PC-3 (cell line): Measurements from ENCODE around the gene AMMECR1L. TPM values are rescaled to one million over a fixed set of nuclear protein-coding genes. Genes with fewer than 3 reads are reported as not detected.

Source experiments
- ATAC-seq: fragments of 200-7000 bp; cut with Tn5 transposase; 2 replicates; pipeline ENCODE4 v1.9.1; 2020; ENCODE audit warnings: mild to moderate bottlenecking, moderate library complexity
- BruUV-seq: library from RNA; stranded (reverse); fragments of 400-500 nt; replicated peaks from 2 replicates; lab custom pipeline; 2021; lab: Mats Ljungman, UMichigan
- CTCF ChIA-PET: fragments of 300-600 bp; sonication (Branson Sonifier 250); formaldehyde crosslinking; loops from one replicate; lab custom pipeline; 2022; ENCODE audit warnings: antibody characterized with exemption; lab: Charles Lee
- POLR2A ChIA-PET: fragments of 300-600 bp; sonication (Branson Sonifier 250); formaldehyde crosslinking; loops from one replicate; lab custom pipeline; 2022; ENCODE audit warnings: antibody characterized with exemption; ENCODE audit not compliant: unreplicated experiment; lab: Charles Lee
- DNase-seq: peaks from one replicate; pipeline ENCODE4 v3.0.0-alpha.2; 2015
- H2AFZ ChIP-seq: fragments of 300-600 bp; sonication (generic); 2 replicates; pipeline ENCODE4 v1.6.0; 2016; ENCODE audit warnings: antibody characterized with exemption, low read length
- H3F3A ChIP-seq: fragments of 300-600 bp; sonication (generic); one replicate; pipeline ENCODE4 v1.6.0; 2017; ENCODE audit warnings: antibody characterized with exemption, low read length, control low read depth, mild to moderate bottlenecking; ENCODE audit not compliant: unreplicated experiment
- H3K27ac ChIP-seq: fragments of 300-600 bp; sonication (generic); 2 replicates; pipeline ENCODE4 v1.5.1; 2016; ENCODE audit warnings: mild to moderate bottlenecking, low read length
- H3K27me3 ChIP-seq: fragments of 300-600 bp; sonication (generic); 2 replicates; pipeline ENCODE4 v1.6.1; 2016; ENCODE audit warnings: low read length, mixed read lengths
- H3K36me3 ChIP-seq: fragments of 300-600 bp; sonication (generic); 2 replicates; pipeline ENCODE4 v1.6.1; 2016; ENCODE audit warnings: low read depth, mixed run types, low read length, mixed read lengths
- H3K4me1 ChIP-seq: fragments of 300-600 bp; sonication (generic); 2 replicates; pipeline ENCODE4 v1.5.1; 2016; ENCODE audit warnings: low read length; ENCODE audit not compliant: insufficient read depth
- H3K4me2 ChIP-seq: fragments of 300-600 bp; sonication (generic); 2 replicates; pipeline ENCODE4 v1.6.0; 2016; ENCODE audit warnings: low read length
- H3K4me3 ChIP-seq: fragments of 300-600 bp; sonication (generic); 2 replicates; pipeline ENCODE4 v1.5.1; 2016; ENCODE audit warnings: mild to moderate bottlenecking, low read length, mixed read lengths
- H3K79me2 ChIP-seq: fragments of 300-600 bp; sonication (generic); 2 replicates; pipeline ENCODE4 v1.6.1; 2017; ENCODE audit warnings: low read length, mixed read lengths
- H3K9ac ChIP-seq: fragments of 300-600 bp; sonication (generic); 2 replicates; pipeline ENCODE4 v1.6.0; 2016; ENCODE audit warnings: mild to moderate bottlenecking, low read length
- H3K9me2 ChIP-seq: fragments of 300-600 bp; sonication (generic); replicated peaks from 2 replicates; pipeline ENCODE4 v1.6.1; 2016; ENCODE audit warnings: mixed run types, low read length, mixed read lengths
- H3K9me3 ChIP-seq: fragments of 300-600 bp; sonication (generic); 2 replicates; pipeline ENCODE4 v1.6.1; 2016; ENCODE audit warnings: low read length, mixed read lengths
- H4K20me1 ChIP-seq: fragments of 300-600 bp; sonication (generic); 2 replicates; pipeline ENCODE4 v1.6.1; 2016; ENCODE audit warnings: low read length, mixed read lengths
- EZH2 ChIP-seq: fragments of 300-600 bp; sonication (generic); IDR thresholded peaks from one replicate; pipeline ENCODE4 v1.6.1; 2017; ENCODE audit warnings: antibody characterized with exemption, mild to moderate bottlenecking, low read length; ENCODE audit not compliant: unreplicated experiment
- EZH2phosphoT487 ChIP-seq: fragments of 300-600 bp; sonication (generic); IDR thresholded peaks from 2 replicates; pipeline ENCODE4 v1.6.1; 2018; ENCODE audit warnings: mild to moderate bottlenecking, antibody characterized with exemption, low read length, borderline replicate concordance
- intact Hi-C: fragments of 100-400 bp; cut with micrococcal nuclease; formaldehyde crosslinking; loops from 2 replicates; pipeline ENCODE4 v1.9.0; 2023
- total RNA-seq: library from RNA; depleted of rRNA; stranded (reverse); fragments of >200 nt; gene quantifications from 2 replicates; pipeline ENCODE4 v1.2.3, GENCODE V29; 2014
- TF ChIP-seq, protein P1 (sequence below): fragments of 300-600 bp; sonication (generic); conservative IDR thresholded peaks from 2 replicates; pipeline ENCODE4 v1.5.1; 2017; ENCODE audit warnings: antibody characterized with exemption, low read depth, mild to moderate bottlenecking, low read length

The AMMECR1L gene
- total RNA-seq, 1 experiment from 2014 or later = 10.9 TPM

DNA sequence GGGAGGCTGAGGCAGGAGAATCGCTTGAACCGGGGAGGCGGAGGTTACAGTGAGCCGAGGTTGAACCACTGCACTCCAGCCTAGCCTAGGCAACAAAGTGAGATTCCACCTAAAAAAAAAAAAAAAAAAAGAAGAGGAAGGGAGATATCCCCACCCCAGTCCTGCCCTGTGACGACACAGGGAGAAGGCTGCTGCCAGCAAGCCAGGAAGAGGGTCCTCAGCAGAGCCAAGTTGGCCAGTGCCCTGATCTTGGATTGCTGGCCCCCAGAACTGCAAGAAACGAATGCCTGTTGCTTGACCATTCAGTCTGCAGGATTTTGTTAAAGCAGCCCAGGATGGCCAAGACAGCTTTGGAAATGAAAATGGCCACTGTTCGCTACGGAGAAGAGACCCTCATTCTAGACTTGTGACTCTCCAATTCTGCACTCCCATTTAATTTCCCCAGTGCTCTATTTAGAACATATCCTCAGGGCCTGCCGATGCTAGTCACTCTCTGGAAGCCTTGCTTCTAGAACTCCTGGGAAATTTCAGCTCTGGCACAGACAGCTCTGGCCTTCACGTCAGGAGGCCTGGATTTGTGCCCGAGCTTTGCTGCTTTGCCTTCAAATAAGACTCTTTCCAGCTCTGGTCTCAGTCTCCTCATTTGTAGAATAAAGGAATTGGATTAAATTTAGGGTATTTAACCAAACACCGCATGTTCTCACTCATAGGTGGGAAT, 15.7 kb upstream of the AMMECR1L start:
- H3K79me2 ChIP-seq = no peaks in the 10 kb centered on the region
- no peaks in the 10 kb centered on the region for H3K9me2 ChIP-seq
- no peaks in the 10 kb centered on the region for H3K27me3 ChIP-seq
- ATAC-seq (no peak), DNase-seq (no peak)
- ChIA-PET POLR2A (no interaction called here), CTCF (no interaction called here)
- no peaks in the 10 kb centered on the region for H3K36me3 ChIP-seq
- no peak overlapping the region for H3K4me2 ChIP-seq
- BruUV-seq = no TSS peak
- H3K27ac ChIP-seq = no peak overlapping the region
- H3K9ac ChIP-seq = no peak overlapping the region
- no peak overlapping the region for H2AFZ ChIP-seq
- intact Hi-C loops = no loop called here
- TF ChIP-seq, protein P1, sequence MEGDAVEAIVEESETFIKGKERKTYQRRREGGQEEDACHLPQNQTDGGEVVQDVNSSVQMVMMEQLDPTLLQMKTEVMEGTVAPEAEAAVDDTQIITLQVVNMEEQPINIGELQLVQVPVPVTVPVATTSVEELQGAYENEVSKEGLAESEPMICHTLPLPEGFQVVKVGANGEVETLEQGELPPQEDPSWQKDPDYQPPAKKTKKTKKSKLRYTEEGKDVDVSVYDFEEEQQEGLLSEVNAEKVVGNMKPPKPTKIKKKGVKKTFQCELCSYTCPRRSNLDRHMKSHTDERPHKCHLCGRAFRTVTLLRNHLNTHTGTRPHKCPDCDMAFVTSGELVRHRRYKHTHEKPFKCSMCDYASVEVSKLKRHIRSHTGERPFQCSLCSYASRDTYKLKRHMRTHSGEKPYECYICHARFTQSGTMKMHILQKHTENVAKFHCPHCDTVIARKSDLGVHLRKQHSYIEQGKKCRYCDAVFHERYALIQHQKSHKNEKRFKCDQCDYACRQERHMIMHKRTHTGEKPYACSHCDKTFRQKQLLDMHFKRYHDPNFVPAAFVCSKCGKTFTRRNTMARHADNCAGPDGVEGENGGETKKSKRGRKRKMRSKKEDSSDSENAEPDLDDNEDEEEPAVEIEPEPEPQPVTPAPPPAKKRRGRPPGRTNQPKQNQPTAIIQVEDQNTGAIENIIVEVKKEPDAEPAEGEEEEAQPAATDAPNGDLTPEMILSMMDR = no peak
- TF ChIP-seq EZH2phosphoT487 (no peak), EZH2 (no peak)
- H3F3A ChIP-seq = no peaks in the 10 kb centered on the region
- no peaks in the 10 kb centered on the region for H4K20me1 ChIP-seq
- H3K4me3 ChIP-seq = no peak overlapping the region
- no peaks in the 10 kb centered on the region for H3K4me1 ChIP-seq
- H3K9me3 ChIP-seq = no peaks in the 10 kb centered on the region

DNA sequence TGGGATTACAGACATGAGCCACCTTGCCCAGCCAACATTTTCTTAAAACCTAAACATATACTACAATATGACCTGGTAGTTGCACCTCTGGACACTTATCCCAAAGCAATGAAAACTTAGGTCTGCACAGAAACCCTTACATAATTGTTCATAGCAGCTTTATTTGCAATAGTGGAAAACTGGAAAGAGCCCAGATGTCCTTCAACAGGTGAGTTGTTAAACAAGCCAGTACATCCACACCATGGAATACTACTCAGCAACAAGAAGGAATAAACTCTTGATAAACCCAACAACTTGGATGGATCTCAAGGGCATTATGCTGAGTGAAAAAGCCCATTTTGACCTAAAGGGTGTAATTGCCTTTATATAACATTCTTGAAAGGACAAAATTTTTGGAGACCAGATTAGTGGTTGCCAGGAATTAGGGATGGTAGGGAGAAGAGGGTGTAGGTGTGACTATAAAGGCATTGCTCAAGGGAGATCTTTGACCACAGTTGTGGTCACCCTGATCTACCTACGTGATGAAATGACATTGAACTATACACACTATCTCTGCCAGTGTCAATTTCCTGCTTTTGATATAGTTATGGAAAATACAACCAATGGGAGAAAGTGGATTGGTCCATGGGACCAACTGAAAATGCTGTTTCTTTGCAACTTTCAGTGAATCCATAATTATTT, 11.9 kb upstream of the AMMECR1L start:
- no peaks in the 10 kb centered on the region for H3K9me2 ChIP-seq
- H3K4me2 ChIP-seq = no peak overlapping the region
- H3K4me3 ChIP-seq = no peak overlapping the region
- H3K4me1 ChIP-seq = no peaks in the 10 kb centered on the region
- POLR2A ChIA-PET = no interaction called here
- H3K9me3 ChIP-seq = no peaks in the 10 kb centered on the region
- no peak overlapping the region for H2AFZ ChIP-seq
- H3K9ac ChIP-seq = no peak overlapping the region
- CTCF ChIA-PET = interaction anchor here (0.6 kb wide), 1 partner anchor 31 kb away, joined by 3 read pairs; no protein-coding TSS in a partner anchor
- no peaks in the 10 kb centered on the region for H3F3A ChIP-seq
- no peak overlapping the region for H3K27ac ChIP-seq
- intact Hi-C loops = no loop called here
- no peak for ATAC-seq
- H3K36me3 ChIP-seq = no peaks in the 10 kb centered on the region
- no peaks in the 10 kb centered on the region for H4K20me1 ChIP-seq
- TF ChIP-seq, protein P1 = no peak
- TF ChIP-seq EZH2 (no peak), EZH2phosphoT487 (no peak)
- no peaks in the 10 kb centered on the region for H3K79me2 ChIP-seq
- H3K27me3 ChIP-seq = no peaks in the 10 kb centered on the region
- BruUV-seq = no TSS peak
- no peak for DNase-seq

DNA sequence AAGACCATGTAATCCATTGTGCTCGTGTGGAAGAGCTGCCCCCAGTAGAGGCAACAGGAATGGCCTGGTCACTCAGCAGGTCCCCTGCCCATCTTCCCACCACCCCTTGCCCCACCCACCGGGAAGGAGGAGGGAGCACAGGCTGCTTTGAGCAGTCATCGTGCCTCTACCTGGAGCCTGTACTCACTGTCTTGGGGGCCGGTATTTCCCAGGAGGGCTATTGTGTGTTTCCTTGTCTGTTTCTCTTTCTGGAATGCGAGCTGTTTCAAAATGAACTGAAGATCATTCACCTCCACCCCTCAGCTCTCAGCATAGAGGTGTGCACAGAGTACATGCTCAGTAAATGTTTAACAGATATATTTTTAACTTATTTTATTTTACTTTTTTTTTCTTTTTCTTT, 7.7 kb upstream of the AMMECR1L start:
- Histone ChIP-seq H3K36me3 (no peaks in the 10 kb centered on the region), H3K79me2 (no peaks in the 10 kb centered on the region), H3K9me3 (no peaks in the 10 kb centered on the region), H3K4me2 (no peak overlapping the region), H3K4me3 (no peak overlapping the region), H3K27me3 (no peaks in the 10 kb centered on the region), H3K27ac (no peak overlapping the region), H3K9ac (no peak overlapping the region), H2AFZ (no peak overlapping the region), H3K4me1 (peaks cover 10% of the 10 kb centered on the region; the same call in 1 of the 2 replicates), H3K9me2 (no peaks in the 10 kb centered on the region), H3F3A (no peaks in the 10 kb centered on the region), H4K20me1 (no peaks in the 10 kb centered on the region)
- TF ChIP-seq EZH2 = no peak
- TF ChIP-seq, protein P1 = no peak
- no peak for TF ChIP-seq EZH2phosphoT487
- CTCF ChIA-PET = no interaction called here
- ATAC-seq = no peak
- POLR2A ChIA-PET = interaction anchor here (0.6 kb wide), 1 partner anchor 97 kb away, joined by 7 read pairs; no protein-coding TSS in a partner anchor
- no TSS peak for BruUV-seq
- intact Hi-C loops = no loop called here
- DNase-seq = no peak
